ENCODE data around the gene DHPS.
"Not testable (repeated sequence)": the region's sequence is repeated elsewhere in the genome, so short reads cannot be mapped to it uniquely, and the experiment has no call there.

DNA sequence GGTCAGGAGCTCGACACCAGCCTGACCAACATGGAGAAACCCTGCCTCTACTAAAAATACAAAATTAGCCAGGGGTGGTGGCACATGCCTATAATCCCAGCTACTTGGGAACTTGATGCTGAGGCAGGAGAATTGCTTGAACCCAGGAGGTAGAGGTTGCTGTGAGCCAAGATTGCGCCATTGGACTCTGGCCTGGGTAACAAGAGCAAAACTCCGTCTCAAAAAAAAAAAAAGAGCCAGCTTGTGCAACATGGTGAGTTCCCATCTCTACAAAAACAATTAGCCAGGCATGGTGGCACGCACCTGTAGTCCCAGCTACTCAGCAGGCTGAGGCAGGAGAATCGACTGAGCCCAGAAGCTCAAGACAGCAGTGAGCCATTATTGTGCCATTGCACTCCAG is 3.6 kb downstream of the DHPS start:
- TF ChIP-seq, protein P1, sequence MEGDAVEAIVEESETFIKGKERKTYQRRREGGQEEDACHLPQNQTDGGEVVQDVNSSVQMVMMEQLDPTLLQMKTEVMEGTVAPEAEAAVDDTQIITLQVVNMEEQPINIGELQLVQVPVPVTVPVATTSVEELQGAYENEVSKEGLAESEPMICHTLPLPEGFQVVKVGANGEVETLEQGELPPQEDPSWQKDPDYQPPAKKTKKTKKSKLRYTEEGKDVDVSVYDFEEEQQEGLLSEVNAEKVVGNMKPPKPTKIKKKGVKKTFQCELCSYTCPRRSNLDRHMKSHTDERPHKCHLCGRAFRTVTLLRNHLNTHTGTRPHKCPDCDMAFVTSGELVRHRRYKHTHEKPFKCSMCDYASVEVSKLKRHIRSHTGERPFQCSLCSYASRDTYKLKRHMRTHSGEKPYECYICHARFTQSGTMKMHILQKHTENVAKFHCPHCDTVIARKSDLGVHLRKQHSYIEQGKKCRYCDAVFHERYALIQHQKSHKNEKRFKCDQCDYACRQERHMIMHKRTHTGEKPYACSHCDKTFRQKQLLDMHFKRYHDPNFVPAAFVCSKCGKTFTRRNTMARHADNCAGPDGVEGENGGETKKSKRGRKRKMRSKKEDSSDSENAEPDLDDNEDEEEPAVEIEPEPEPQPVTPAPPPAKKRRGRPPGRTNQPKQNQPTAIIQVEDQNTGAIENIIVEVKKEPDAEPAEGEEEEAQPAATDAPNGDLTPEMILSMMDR (conservative IDR thresholded peaks at IDR 0.05; ENCODE audit: low read depth, low read length): not testable (repeated sequence)
- not testable (repeated sequence) for TF ChIP-seq EZH2 (IDR thresholded peaks at IDR 0.05; ENCODE audit: low read length, unreplicated experiment)
